Cardiac fibroblast (primary cell): ENCODE data around the gene JPH3.
A peak's percentile ranks its signal among the peaks of the same experiment; 100 is the strongest.

Experiments used
- DNase-seq, 2 donors: peaks; one replicate each; pipeline versions ENCODE4 v3.0.0 to v3.0.0-alpha.2; 2010; ENCODE audit warnings: low read depth in 2 of 2
- H3K4me3 ChIP-seq, 2 donors: replicated peaks in 1 of 2; 1 replicate in 1 of 2; 2 replicates in 1 of 2; pipeline ENCODE4 v1.5.1; 2011; ENCODE audit warnings: low read depth in 2 of 2, low read length in 2 of 2, mild to moderate bottlenecking in 2 of 2, moderate library complexity in 1 of 2
- CTCF ChIP-seq: IDR thresholded peaks from one replicate; pipeline ENCODE4 v1.5.1; 2011; ENCODE audit warnings: low read depth, mild to moderate bottlenecking, low read length, inconsistent platforms

JPH3 gene

GRCh38 chr16:87648698-87649487 lies 46.6 kb downstream of the JPH3 start:
- DNase-seq: no peak
- TF ChIP-seq CTCF: no peak
- H3K4me3 ChIP-seq: no peak overlapping the region

- no peak for DNase-seq
- no peak for TF ChIP-seq CTCF
- H3K4me3 ChIP-seq: no peak overlapping the region
Measured at GRCh38 chr16:87652386-87652785, 50.1 kb downstream of the JPH3 start.

- H3K4me3 ChIP-seq: no peak overlapping the region
- DNase-seq: no peak
- TF ChIP-seq CTCF: no peak
Measured at GRCh38 chr16:87652799-87653198, 50.5 kb downstream of the JPH3 start.

- H3K4me3 ChIP-seq: no peak overlapping the region
- TF ChIP-seq CTCF: peak; percentile 50
- DNase-seq: peak in 1 of 2 donors; percentile 18
Measured at GRCh38 chr16:87653234-87653633, 50.9 kb downstream of the JPH3 start.

- no peak overlapping the region for H3K4me3 ChIP-seq
- TF ChIP-seq CTCF: no peak
- no peak for DNase-seq
Measured at GRCh38 chr16:87654826-87655225, 52.5 kb downstream of the JPH3 start.

- TF ChIP-seq CTCF: no peak
- H3K4me3 ChIP-seq: no peak overlapping the region
- no peak for DNase-seq
Measured at GRCh38 chr16:87656328-87656727, 54.0 kb downstream of the JPH3 start.
